Activated CD4-positive, alpha-beta memory T cell treated with anti-CD3 and anti-CD28 coated beads for 36 hours (primary cell): Measurements from ENCODE around the gene FAM118A. TPM values are rescaled to one million over a fixed set of nuclear protein-coding genes. Genes with fewer than 3 reads are reported as not detected.
A peak's percentile ranks its signal among the peaks of the same experiment; 100 is the strongest.
"Not testable (repeated sequence)": the region's sequence is repeated elsewhere in the genome, so short reads cannot be mapped to it uniquely, and the experiment has no call there.

ENCODE experiments used
- CTCF ChIA-PET: fragments of 350-600 bp; sonication (Branson Sonifier 250); formaldehyde crosslinking; loops from one replicate; lab custom pipeline; 2021; ENCODE audit warnings: antibody characterized with exemption, inconsistent platforms; lab: Charles Lee
- POLR2A ChIA-PET: fragments of 350-600 bp; sonication (Branson Sonifier 250); formaldehyde crosslinking; loops from one replicate; lab custom pipeline; 2021; ENCODE audit warnings: antibody characterized with exemption; lab: Charles Lee
- DNase-seq: peaks from one replicate; pipeline ENCODE4 v3.0.0-alpha.2; 2020
- H3K27ac Mint-ChIP-seq: one replicate; pipeline ENCODE4 v1.8.0; 2021; ENCODE audit warnings: mixed read lengths
- H3K27me3 Mint-ChIP-seq: one replicate; pipeline ENCODE4 v1.8.0; 2021; ENCODE audit warnings: mixed read lengths
- H3K36me3 Mint-ChIP-seq: one replicate; pipeline ENCODE4 v1.8.0; 2021; ENCODE audit warnings: mixed read lengths
- H3K4me1 Mint-ChIP-seq: one replicate; pipeline ENCODE4 v1.8.0; 2021; ENCODE audit warnings: low read depth, mixed read lengths
- H3K4me3 Mint-ChIP-seq: one replicate; pipeline ENCODE4 v1.8.0; 2021; ENCODE audit warnings: mild to moderate bottlenecking, mixed read lengths
- H3K9me3 Mint-ChIP-seq: one replicate; pipeline ENCODE4 v1.8.0; 2021; ENCODE audit warnings: mixed read lengths
- intact Hi-C: fragments of 100-400 bp; cut with micrococcal nuclease; formaldehyde crosslinking; loops from one replicate; pipeline ENCODE4 v1.15.1; 2023
- total RNA-seq, 2 experiments: library from RNA; stranded (reverse); gene quantifications; one replicate each; pipeline ENCODE4 v1.2.3, GENCODE V29; 2021

FAM118A gene
- 10 to 100 TPM; 55.0 to 56.5 TPM for total RNA-seq

GRCh38 chr22:45309422-45310227 lies at the start of gene FAM118A:
Gene FAM118A (plus strand): TSS chr22:45309934. CDS start chr22:45322380, 12,446 bp downstream.
- CTCF ChIA-PET = no interaction called here
- Mint-ChIP-seq H3K9me3 (no peaks in the 10 kb centered on the region), H3K27me3 (no peaks in the 10 kb centered on the region), H3K27ac (peak within 1 kb of the TSS; percentile 92), H3K36me3 (no peaks in the 10 kb centered on the region), H3K4me1 (peaks cover 44% of the 10 kb centered on the region), H3K4me3 (peak within 1 kb of the TSS; percentile 83)
- DNase-seq = peak; percentile 97
- intact Hi-C loops = loop anchor here (1.0 to 2.0 kb wide), 3 partner anchors 9 to 69 kb away; partner anchors contain the start of gene KIAA0930
- POLR2A ChIA-PET = interaction anchor here (1.0 to 1.3 kb wide), 2 partner anchors 8 to 10 kb away, joined by 3 read pairs; no protein-coding TSS in a partner anchor

- CTCF ChIA-PET, H3K36me3 Mint-ChIP-seq, H3K4me3 Mint-ChIP-seq, intact Hi-C loops, POLR2A ChIA-PET, H3K4me1 Mint-ChIP-seq, H3K27ac Mint-ChIP-seq, DNase-seq, H3K27me3 Mint-ChIP-seq, H3K9me3 Mint-ChIP-seq: not testable (repeated sequence)
Measured at GRCh38 chr22:45260395-45260759, 49.4 kb upstream of the FAM118A start.

DNA sequence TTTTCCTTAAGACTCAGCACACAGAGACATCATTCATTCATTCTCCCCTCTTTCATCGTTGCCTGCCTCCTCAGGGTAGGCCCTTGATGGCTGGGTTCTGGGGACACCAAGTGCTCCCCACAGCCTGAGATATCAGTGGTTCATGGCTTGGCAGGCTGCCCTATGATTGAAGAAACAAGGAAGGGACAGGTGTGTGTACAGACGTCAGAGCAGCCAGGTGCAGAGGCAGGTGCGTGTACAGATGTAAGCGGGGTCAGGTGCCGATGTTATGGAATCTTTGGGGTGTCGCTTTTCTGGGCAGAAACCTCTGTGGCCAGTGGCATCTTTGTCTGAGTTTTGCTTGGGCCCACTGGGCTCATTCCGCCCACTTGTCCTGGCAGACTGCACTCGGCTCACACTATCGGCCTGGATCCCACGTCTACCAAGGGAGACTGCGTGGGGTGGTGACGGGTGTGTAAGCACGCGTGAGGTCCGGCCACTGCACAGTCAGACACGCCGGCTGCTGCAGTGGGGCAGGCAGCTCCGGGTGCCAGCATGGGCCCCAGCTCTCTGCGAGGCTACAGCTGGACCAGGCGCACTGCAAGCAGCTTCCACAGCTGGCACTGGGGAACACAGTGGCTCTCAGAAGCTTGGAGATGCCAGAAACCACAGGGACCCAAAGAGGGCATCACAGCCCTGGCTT lies 48.2 kb upstream of the FAM118A start:
- intact Hi-C loops = no loop called here
- Mint-ChIP-seq H3K36me3 (no peaks in the 10 kb centered on the region), H3K4me1 (no peaks in the 10 kb centered on the region), H3K4me3 (no peak overlapping the region), H3K9me3 (no peaks in the 10 kb centered on the region), H3K27ac (no peak overlapping the region), H3K27me3 (peaks cover 5% of the 10 kb centered on the region)
- POLR2A ChIA-PET = no interaction called here
- no peak for DNase-seq
- CTCF ChIA-PET = no interaction called here

DNA sequence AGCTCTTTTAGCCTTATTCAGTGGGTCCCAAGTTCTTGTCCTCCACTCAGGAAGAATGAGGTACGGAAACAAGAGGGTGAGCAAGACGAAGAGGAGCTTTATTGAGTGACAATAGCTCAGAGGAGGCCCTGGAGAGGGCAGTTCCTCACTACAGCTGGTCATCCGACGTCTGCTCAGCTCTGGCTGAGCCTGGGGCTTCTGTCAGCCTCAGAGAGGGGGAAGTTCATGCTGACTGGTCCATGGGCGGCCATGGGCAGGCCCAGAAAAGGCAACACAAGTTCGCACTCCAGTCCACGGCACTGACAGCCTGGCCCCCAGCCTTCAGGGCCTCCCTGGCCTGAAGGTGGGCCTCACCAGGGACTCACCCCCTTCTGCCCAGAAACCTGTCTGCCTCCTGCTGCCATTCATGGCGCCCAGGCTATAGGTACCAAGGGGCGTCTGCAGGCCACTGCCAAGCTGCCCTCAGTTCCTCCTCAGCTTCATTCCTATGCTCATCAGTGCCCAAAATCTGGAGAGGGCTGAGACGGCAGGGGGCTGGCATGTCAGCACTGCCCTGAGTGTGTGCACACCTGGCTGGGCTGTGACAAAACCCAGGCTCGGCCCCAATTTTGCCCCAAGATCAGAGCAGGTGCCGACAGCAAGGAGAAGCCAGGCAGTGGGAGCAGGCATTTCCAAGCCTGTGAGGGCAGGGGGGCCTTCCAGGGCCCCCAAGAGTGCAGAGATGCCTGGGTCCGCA lies 47.4 kb upstream of the FAM118A start:
- H3K27ac Mint-ChIP-seq = no peak overlapping the region
- DNase-seq = no peak
- H3K36me3 Mint-ChIP-seq = no peaks in the 10 kb centered on the region
- ChIA-PET POLR2A (no interaction called here), CTCF (no interaction called here)
- intact Hi-C loops = no loop called here
- H3K9me3 Mint-ChIP-seq = no peaks in the 10 kb centered on the region
- H3K27me3 Mint-ChIP-seq = peaks cover 5% of the 10 kb centered on the region
- no peaks in the 10 kb centered on the region for H3K4me1 Mint-ChIP-seq
- H3K4me3 Mint-ChIP-seq = no peak overlapping the region

DNA sequence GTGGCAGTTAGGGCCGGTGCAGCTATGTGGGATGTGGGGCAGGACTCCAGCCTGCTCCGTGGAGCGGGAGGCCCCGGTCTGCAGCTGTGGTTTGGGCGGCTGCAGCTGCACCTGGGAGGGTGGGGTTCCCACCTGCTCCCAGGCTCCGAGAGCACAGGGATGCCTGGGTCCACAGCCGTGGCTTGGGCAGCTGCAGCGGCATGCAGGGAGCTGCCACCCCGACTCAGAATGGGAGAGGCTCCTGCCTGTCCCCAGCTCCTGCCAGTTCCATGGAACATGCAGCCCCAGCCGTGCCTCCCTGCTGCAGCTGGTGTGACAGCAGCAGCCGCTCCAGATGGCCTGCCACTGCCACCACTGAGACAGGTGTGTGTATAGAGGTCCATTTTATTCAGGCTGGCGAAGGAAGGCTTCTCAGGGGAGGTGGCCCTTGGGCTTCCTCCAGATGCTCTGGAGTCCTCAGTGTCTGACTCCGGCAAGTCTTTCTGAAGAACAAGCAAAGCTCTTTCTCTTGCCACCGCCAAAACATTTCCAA lies 46.7 kb upstream of the FAM118A start:
- H3K36me3 Mint-ChIP-seq = no peaks in the 10 kb centered on the region
- H3K4me1 Mint-ChIP-seq = no peaks in the 10 kb centered on the region
- no peak for DNase-seq
- H3K27ac Mint-ChIP-seq = no peak overlapping the region
- peaks cover 5% of the 10 kb centered on the region for H3K27me3 Mint-ChIP-seq
- no peak overlapping the region for H3K4me3 Mint-ChIP-seq
- CTCF ChIA-PET = no interaction called here
- intact Hi-C loops = no loop called here
- no peaks in the 10 kb centered on the region for H3K9me3 Mint-ChIP-seq
- POLR2A ChIA-PET = no interaction called here

DNA sequence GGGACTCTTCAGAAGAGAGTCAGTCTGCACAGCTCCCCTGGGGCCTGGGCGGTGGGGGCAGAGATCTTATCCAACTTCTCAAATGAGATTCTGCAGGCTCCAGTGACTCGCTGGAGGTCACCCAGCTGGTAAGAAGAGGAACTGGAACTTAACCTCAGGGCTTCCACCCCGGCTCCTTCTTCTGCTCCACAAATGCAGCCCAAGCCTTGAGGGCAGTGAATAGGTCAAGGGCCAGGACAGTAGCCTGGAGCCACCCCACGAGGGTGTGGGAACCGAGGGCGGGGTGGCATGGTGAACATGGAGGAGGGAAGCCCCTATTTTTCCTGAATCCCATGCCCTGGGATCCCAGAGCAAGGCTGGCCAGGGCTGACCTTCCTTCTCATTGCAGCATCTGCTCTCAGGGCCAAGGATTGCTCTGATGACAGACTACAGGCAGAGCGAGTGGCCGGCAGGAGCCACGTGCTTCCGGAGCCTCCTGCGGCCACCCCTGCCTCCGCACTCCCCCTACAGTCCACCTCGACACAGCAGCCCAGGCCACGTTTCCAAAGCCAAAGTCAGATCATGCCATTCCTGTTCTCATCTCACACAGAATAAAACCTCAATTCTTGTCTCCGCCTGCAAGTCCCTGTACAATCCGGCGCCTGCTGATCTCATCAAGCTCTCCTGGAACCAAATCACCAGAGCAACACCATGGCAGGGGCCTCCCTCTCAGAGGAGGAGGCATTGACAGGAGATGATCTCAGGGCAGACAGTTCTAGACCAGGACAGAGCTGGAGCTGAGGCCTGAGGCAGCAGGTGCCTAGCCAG lies 46.1 kb upstream of the FAM118A start:
- ChIA-PET CTCF (no interaction called here), POLR2A (no interaction called here)
- H3K27ac Mint-ChIP-seq = no peak overlapping the region
- intact Hi-C loops = no loop called here
- DNase-seq = no peak
- H3K27me3 Mint-ChIP-seq = peaks cover 5% of the 10 kb centered on the region
- no peak overlapping the region for H3K4me3 Mint-ChIP-seq
- H3K4me1 Mint-ChIP-seq = no peaks in the 10 kb centered on the region
- no peaks in the 10 kb centered on the region for H3K9me3 Mint-ChIP-seq
- H3K36me3 Mint-ChIP-seq = no peaks in the 10 kb centered on the region

- Mint-ChIP-seq H3K27me3 (peaks cover 13% of the 10 kb centered on the region), H3K9me3 (no peaks in the 10 kb centered on the region), H3K4me3 (no peak overlapping the region), H3K27ac (no peak overlapping the region), H3K4me1 (peaks cover 6% of the 10 kb centered on the region), H3K36me3 (no peaks in the 10 kb centered on the region)
- intact Hi-C loops = loop anchor here (5.0 kb wide), 2 partner anchors 132 to 287 kb away; no protein-coding TSS in a partner anchor
- CTCF ChIA-PET = interaction anchor here (0.5 kb wide), 1 partner anchor 352 kb away, joined by 3 read pairs; no protein-coding TSS in a partner anchor
- no peak for DNase-seq
- POLR2A ChIA-PET = no interaction called here
Measured at GRCh38 chr22:45265535-45265934, 44.2 kb upstream of the FAM118A start.

GRCh38 chr22:45268167-45268957 lies 41.4 kb upstream of the FAM118A start:
- peak; percentile 29 for DNase-seq
- H3K36me3 Mint-ChIP-seq = no peaks in the 10 kb centered on the region
- no peak overlapping the region for H3K27ac Mint-ChIP-seq
- H3K9me3 Mint-ChIP-seq = no peaks in the 10 kb centered on the region
- peaks cover 6% of the 10 kb centered on the region for H3K4me1 Mint-ChIP-seq
- H3K27me3 Mint-ChIP-seq = peaks cover 17% of the 10 kb centered on the region
- intact Hi-C loops = loop anchor here (2.0 to 5.0 kb wide), 4 partner anchors 40 to 284 kb away; partner anchors contain the start of gene FAM118A
- peak overlapping the region; percentile 69 for H3K4me3 Mint-ChIP-seq
- ChIA-PET CTCF (interaction anchor here (0.6 to 2.0 kb wide), 4 partner anchors 12 to 169 kb away, joined by 3 to 9 read pairs (median 4); no protein-coding TSS in a partner anchor), POLR2A (no interaction called here)

- peaks cover 13% of the 10 kb centered on the region for H3K27me3 Mint-ChIP-seq
- H3K4me1 Mint-ChIP-seq = peaks cover 6% of the 10 kb centered on the region
- ChIA-PET POLR2A (no interaction called here), CTCF (interaction anchor here (0.6 to 2.0 kb wide), 6 partner anchors 13 to 999 kb away, joined by 3 to 9 read pairs (median 6); partner anchors contain the start of gene TTC38)
- H3K9me3 Mint-ChIP-seq = no peaks in the 10 kb centered on the region
- no peaks in the 10 kb centered on the region for H3K36me3 Mint-ChIP-seq
- peak; percentile 86 for DNase-seq
- intact Hi-C loops = loop anchor here (1.0 to 5.0 kb wide), 5 partner anchors 40 to 283 kb away; partner anchors contain the start of gene FAM118A
- H3K4me3 Mint-ChIP-seq = peak overlapping the region; percentile 69
- H3K27ac Mint-ChIP-seq = peak overlapping the region; percentile 46
Measured at GRCh38 chr22:45268958-45269844, 40.5 kb upstream of the FAM118A start.
